ENCODE results near the gene EOLA2. TPM values are rescaled to one million over a fixed set of nuclear protein-coding genes. Genes with fewer than 3 reads are reported as not detected.
A peak's percentile ranks its signal among the peaks of the same experiment; 100 is the strongest.
"Not testable (repeated sequence)": the region's sequence is repeated elsewhere in the genome, so short reads cannot be mapped to it uniquely, and the experiment has no call there.

EOLA2 gene
- total and polyA plus RNA-seq, 9 of the 15 experiments (the other 6 are each of a cell fraction or from before 2014, with no cell fraction given), result 27.7 to 61.5 (median 44.3) TPM

DNA sequence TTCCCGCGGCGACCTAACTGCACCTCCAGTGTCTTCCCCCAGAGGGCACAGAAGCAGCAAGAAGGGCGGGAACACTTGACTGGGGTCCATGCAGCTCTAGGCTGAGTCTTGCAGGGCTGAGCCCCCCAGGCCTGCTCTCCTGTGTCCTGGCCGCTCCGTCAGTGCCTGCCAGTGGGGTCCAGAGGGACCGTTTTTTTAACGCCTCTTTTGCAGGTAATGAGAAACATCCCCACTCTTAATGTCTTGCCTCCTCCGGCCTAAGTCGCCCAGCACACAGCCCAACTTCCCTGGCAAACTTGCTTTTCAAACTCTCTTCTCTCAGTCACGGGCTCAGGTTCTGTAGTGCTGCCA, 2.4 kb upstream of the EOLA2 start (continued):
- not testable (repeated sequence) for TF ChIP-seq JUND (IDR thresholded peaks at IDR 0.05; ENCODE audit: borderline replicate concordance, low read depth, low read length); REST (CRISPR knock-in tag; IDR thresholded peaks at IDR 0.05; ENCODE audit: low read depth)
- 0 out of 3 replicates have a peak, but pooled peaks have one; percentile 0 for TF ChIP-seq JUND (tag; IDR thresholded peaks at IDR 0.05; ENCODE audit: borderline replicate concordance, low read depth, low read length)
- TF ChIP-seq L3MBTL2 (IDR thresholded peaks at IDR 0.05), result peak; percentile 29; the same call in 1 of the 2 replicates
- TF ChIP-seq NRF1 (conservative IDR thresholded peaks at IDR 0.05 in 1 of 2, IDR thresholded peaks at IDR 0.05 in 1 of 2), result peak in 1 of 2 experiments; percentile 5; a peak in 1 of 4 replicates
- peak; percentile 31 to 47; a peak in 3 of 4 replicates for TF ChIP-seq RAD21 (CRISPR knock-in tag; conservative IDR thresholded peaks at IDR 0.05 in 1 of 2, IDR thresholded peaks at IDR 0.05 in 1 of 2)
- peak; percentile 31; the same call in 1 of the 2 replicates for TF ChIP-seq REST (IDR thresholded peaks at IDR 0.05; ENCODE audit: borderline replicate concordance)
- TF ChIP-seq RCOR1 (IDR thresholded peaks at IDR 0.05; ENCODE audit: borderline replicate concordance in 1 of 2, low read depth in 2 of 2, low read length in 2 of 2), result 0 out of 4 replicates have a peak, but pooled peaks of 1 of the 2 experiments have one; percentile 1
- TF ChIP-seq RB1 (IDR thresholded peaks at IDR 0.05; ENCODE audit: low read depth), result peak; percentile 71; the same call in 1 of the 2 replicates
- TF ChIP-seq E2F6 (IDR thresholded peaks at IDR 0.05; ENCODE audit: borderline replicate concordance in 1 of 2, extremely low read depth in 1 of 2, insufficient read depth in 1 of 2, insufficient read length in 1 of 2, low read depth in 1 of 2, low read length in 1 of 2, poor library complexity in 1 of 2, severe bottlenecking in 1 of 2), result peak; percentile 73 to 84
- peak; percentile 35 for TF ChIP-seq CTCFL (IDR thresholded peaks at IDR 0.05; ENCODE audit: borderline replicate concordance, insufficient read depth, low read depth, low read length, poor library complexity, severe bottlenecking)

All from K562 (cell line).